Immature natural killer cell (primary cell): ENCODE results near the gene IYD. TPM values are rescaled to one million over a fixed set of nuclear protein-coding genes. Genes with fewer than 3 reads are reported as not detected.
"Not testable (repeated sequence)": the region's sequence is repeated elsewhere in the genome, so short reads cannot be mapped to it uniquely, and the experiment has no call there.

ENCODE experiments used
- DNase-seq, 3 donors: peaks; one replicate each; pipeline ENCODE4 v3.0.0; 2022; ENCODE audit warnings: mixed read lengths in 1 of 3
- H3K27ac Mint-ChIP-seq, 6 donors: one replicate each; pipeline ENCODE4 v1.8.0; 2020; ENCODE audit warnings: mixed read lengths in 6 of 6, mild to moderate bottlenecking in 5 of 6, inconsistent platforms in 4 of 6, moderate library complexity in 3 of 6
- H3K27me3 Mint-ChIP-seq, 3 donors: one replicate each; pipeline ENCODE4 v1.8.0; 2020 to 2021; ENCODE audit warnings: low read depth in 3 of 3, mild to moderate bottlenecking in 3 of 3, mixed read lengths in 3 of 3, moderate library complexity in 3 of 3, inconsistent platforms in 1 of 3
- H3K36me3 Mint-ChIP-seq, 3 donors: one replicate each; pipeline ENCODE4 v1.8.0; 2020; ENCODE audit warnings: mixed read lengths in 3 of 3, inconsistent platforms in 2 of 3, mild to moderate bottlenecking in 2 of 3
- H3K4me1 Mint-ChIP-seq, 2 donors: one replicate each; pipeline ENCODE4 v1.8.0; 2020; ENCODE audit warnings: inconsistent platforms in 2 of 2, mild to moderate bottlenecking in 2 of 2, mixed read lengths in 2 of 2, moderate library complexity in 1 of 2
- H3K4me3 Mint-ChIP-seq, 5 donors: one replicate each; pipeline ENCODE4 v1.8.0; 2020; ENCODE audit warnings: mild to moderate bottlenecking in 5 of 5, mixed read lengths in 5 of 5, inconsistent platforms in 3 of 5, moderate library complexity in 3 of 5
- H3K9me3 Mint-ChIP-seq, 6 donors: one replicate each; pipeline ENCODE4 v1.8.0; 2020; ENCODE audit warnings: mild to moderate bottlenecking in 6 of 6, mixed read lengths in 6 of 6, inconsistent platforms in 4 of 6, moderate library complexity in 3 of 6
- polyA plus RNA-seq, 3 donors: library from polyadenylated mRNA; unstranded; fragments of 300-500 nt; fragmentation: Illumina TruSeq; gene quantifications; one replicate each; pipeline ENCODE4 v1.2.3, GENCODE V29; 2021

IYD gene
- polyA plus RNA-seq, 3 donors from 2014 or later, result not detected

DNA sequence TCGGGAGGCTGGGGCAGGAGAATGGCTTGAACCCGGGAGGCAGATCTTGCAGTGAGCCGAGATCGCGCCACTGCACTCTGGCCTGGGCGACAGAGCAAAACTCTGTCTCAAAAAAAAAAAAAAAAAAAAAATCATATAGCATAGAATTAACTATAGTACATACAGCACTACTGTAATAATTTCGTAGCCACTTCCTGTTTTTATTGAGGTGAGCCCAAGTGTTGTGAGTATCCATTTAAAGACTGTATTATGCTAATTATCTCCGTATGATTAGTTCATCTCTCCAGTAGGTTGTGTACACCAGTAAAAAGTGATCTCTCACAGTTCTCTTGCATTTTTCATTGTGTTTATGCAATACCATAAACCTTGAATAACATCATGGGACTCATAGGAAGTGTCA lies 70.6 kb downstream of the IYD start:
- Mint-ChIP-seq H3K4me3 (no peak overlapping the region), H3K27ac (no peak overlapping the region), H3K36me3 (no peaks in the 10 kb centered on the region), H3K4me1 (no peaks in the 10 kb centered on the region), H3K27me3 (peaks cover 0 to 11% (median 4%) of the 10 kb centered on the region in 3 donors), H3K9me3 (peaks cover 0 to 2% (median 0%) of the 10 kb centered on the region in 6 donors)
- DNase-seq, result no peak

DNA sequence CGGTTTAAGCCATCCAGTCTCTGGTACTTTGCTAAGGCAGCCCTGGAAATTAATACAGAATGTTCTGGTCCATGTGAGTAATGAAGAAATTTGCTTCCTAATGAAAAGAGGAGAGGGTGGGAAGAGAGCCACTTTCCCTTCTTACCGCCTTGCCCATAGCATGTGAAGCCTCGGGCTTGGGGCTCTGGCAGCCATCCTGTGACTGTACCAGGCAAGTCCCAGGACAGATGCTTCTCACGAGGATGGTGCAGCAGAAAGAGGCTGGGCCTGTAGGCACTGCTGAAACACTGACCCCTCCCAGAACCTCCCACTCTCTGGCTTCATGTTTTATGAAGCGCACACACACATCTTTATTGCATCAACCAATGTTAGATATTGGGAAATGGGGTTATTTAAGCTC lies 74.8 kb downstream of the IYD start:
- H3K9me3 Mint-ChIP-seq, result peaks cover 0 to 2% (median 0%) of the 10 kb centered on the region in 6 donors
- peaks cover 1 to 9% (median 4%) of the 10 kb centered on the region in 3 donors for H3K27me3 Mint-ChIP-seq
- H3K4me3 Mint-ChIP-seq, result no peak overlapping the region
- no peak for DNase-seq
- H3K36me3 Mint-ChIP-seq, result no peaks in the 10 kb centered on the region
- H3K27ac Mint-ChIP-seq, result no peak overlapping the region
- no peaks in the 10 kb centered on the region for H3K4me1 Mint-ChIP-seq

DNA sequence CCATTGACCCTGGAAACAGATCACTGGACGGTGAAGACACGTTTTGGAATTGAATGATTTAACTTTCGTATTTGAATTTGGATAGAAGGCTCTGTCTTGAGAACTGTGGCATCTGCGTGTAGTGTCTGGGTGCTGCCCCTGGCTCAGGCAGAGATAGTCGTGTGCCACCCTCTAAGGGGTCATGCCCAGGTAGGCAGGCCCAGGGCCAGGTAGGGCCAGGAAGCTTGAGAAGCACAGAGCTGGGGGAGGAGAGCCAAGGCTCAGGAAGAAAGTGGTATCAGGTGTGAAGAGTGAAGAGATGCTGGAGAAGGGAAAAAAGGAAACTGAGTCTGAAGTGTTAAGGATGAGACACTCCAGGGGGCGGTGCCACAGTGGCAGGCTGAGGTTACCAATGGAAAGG lies 75.5 kb downstream of the IYD start:
- no peaks in the 10 kb centered on the region for H3K36me3 Mint-ChIP-seq
- DNase-seq, result no peak
- peaks cover 0 to 2% (median 0%) of the 10 kb centered on the region in 6 donors for H3K9me3 Mint-ChIP-seq
- no peaks in the 10 kb centered on the region for H3K4me1 Mint-ChIP-seq
- H3K27ac Mint-ChIP-seq, result no peak overlapping the region
- no peak overlapping the region for H3K4me3 Mint-ChIP-seq
- H3K27me3 Mint-ChIP-seq, result peaks cover 1 to 4% (median 2%) of the 10 kb centered on the region in 3 donors

DNA sequence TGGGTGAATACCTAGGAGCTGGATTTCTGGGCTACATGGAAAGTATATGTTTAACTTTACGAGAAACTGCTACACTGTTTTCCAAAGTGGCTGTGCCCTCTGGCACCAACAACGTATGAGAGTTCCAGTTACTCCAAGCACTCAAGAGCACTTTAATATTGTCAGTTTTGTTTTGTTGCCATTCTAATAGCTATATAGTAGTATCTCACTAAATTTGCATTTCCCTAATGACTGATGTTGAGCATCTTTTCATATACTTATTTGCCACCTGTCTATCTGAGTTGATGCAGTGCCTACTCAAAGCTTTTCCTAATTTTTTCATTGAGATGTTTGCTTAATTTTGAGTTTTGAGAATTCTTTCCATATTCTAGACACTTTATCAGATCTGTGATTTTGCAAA lies 76.7 kb downstream of the IYD start:
- H3K4me3 Mint-ChIP-seq, result no peak overlapping the region
- DNase-seq, result no peak
- no peaks in the 10 kb centered on the region for H3K4me1 Mint-ChIP-seq
- H3K36me3 Mint-ChIP-seq, result no peaks in the 10 kb centered on the region
- H3K27me3 Mint-ChIP-seq, result peaks cover 1 to 4% (median 2%) of the 10 kb centered on the region in 3 donors
- H3K27ac Mint-ChIP-seq, result no peak overlapping the region
- H3K9me3 Mint-ChIP-seq, result peaks cover 0 to 2% (median 0%) of the 10 kb centered on the region in 6 donors

DNA sequence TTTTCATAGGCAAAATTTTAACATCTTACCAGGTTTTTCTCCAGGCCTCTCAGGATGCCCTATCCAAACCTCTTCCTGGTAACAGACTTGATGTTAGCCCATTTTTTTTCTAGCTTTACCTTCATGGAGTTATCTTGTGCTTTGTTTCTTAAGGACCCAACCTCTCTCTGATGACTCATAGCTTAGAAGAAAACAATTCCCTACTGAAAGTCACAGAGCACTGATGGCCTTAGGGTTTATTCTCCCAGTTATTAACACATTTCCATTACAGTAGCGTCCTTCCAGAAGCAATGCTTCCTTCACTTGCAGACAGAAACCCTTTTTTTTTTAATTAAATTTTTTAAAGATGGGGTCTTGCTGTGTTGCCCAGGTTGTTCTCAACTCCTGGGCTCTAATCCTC lies 79.4 kb downstream of the IYD start:
- peaks cover 0 to 3% (median 1%) of the 10 kb centered on the region in 3 donors for H3K27me3 Mint-ChIP-seq
- H3K4me1 Mint-ChIP-seq, result no peaks in the 10 kb centered on the region
- H3K9me3 Mint-ChIP-seq, result no peaks in the 10 kb centered on the region
- no peak overlapping the region for H3K4me3 Mint-ChIP-seq
- H3K36me3 Mint-ChIP-seq, result no peaks in the 10 kb centered on the region
- DNase-seq, result no peak
- no peak overlapping the region for H3K27ac Mint-ChIP-seq

DNA sequence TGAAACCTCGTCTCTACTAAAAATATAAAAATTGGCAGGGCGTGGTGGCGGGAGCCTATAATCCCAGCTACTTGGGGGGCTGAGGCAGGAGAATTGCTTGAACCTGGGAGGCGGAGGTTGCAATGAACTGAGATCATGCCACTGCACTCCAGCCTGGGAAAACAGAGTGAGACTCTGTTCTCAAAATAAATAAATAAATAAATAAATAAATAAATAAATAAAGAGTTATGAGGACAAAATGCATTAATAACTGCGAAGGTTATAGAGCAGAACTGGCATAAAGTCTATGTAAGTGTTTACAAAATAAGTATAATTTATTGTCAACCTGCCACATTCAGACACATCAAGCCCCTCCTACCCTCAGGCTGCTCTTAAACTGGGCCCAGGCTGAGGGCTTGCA lies 80.2 kb downstream of the IYD start:
- not testable (repeated sequence) for H3K4me1 Mint-ChIP-seq, H3K36me3 Mint-ChIP-seq, H3K27ac Mint-ChIP-seq, H3K9me3 Mint-ChIP-seq, H3K27me3 Mint-ChIP-seq, H3K4me3 Mint-ChIP-seq, DNase-seq

DNA sequence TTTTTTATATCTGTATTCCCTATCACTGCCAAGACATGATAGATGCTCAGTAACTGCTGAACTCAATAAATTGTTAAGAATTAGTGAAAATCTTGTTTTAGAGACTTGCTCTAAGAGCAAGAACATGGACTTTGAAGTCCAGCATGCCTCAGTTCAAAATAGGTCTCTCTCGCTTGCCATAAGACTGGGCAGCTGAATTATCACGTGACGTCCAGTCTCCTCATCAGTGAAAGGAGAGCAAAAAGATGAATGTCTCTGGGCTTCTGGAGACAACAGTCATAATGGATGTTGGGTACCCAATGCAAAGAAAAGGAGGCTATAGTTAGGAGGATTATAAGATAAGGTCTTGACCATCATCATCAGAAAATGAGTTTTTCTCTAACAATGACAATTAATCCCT lies 82.1 kb downstream of the IYD start:
- Mint-ChIP-seq H3K4me3 (no peak overlapping the region), H3K4me1 (no peaks in the 10 kb centered on the region), H3K36me3 (no peaks in the 10 kb centered on the region), H3K27ac (no peak overlapping the region), H3K9me3 (no peaks in the 10 kb centered on the region), H3K27me3 (peaks cover 0 to 3% (median 1%) of the 10 kb centered on the region in 3 donors)
- no peak for DNase-seq

DNA sequence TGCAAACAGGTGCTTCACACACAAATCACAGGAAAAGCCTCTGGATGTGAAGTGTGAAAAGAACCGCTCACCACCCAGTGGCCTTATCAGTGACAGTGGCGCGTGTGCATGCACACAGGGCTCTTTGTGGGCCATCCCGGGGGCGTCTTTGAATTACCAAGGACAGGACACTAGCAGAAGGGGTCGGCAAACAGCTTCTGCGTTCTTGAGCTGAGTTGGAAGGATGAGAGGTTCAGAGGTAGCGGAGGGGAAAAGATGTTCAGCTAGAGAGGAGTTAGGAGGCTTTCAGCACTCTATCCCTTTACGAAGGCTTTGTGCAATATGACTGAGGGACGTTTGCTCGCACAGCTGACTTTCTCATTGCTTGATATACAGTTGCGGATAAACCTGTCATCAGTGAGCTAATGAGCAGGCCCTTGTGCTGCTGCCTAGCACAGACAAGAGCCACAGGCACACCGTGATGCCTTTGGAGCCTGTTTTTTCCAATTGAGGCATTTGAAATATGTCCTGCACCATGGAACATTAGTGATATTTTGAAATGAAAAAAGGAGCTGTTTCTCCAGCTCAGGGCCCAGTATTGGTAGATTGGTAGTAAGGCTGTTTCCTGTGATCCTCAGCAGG lies 83.1 kb downstream of the IYD start:
- Mint-ChIP-seq H3K27ac (no peak overlapping the region), H3K4me1 (no peaks in the 10 kb centered on the region), H3K36me3 (no peaks in the 10 kb centered on the region), H3K27me3 (peaks cover 0 to 3% (median 1%) of the 10 kb centered on the region in 3 donors), H3K9me3 (no peaks in the 10 kb centered on the region), H3K4me3 (no peak overlapping the region)
- no peak for DNase-seq

DNA sequence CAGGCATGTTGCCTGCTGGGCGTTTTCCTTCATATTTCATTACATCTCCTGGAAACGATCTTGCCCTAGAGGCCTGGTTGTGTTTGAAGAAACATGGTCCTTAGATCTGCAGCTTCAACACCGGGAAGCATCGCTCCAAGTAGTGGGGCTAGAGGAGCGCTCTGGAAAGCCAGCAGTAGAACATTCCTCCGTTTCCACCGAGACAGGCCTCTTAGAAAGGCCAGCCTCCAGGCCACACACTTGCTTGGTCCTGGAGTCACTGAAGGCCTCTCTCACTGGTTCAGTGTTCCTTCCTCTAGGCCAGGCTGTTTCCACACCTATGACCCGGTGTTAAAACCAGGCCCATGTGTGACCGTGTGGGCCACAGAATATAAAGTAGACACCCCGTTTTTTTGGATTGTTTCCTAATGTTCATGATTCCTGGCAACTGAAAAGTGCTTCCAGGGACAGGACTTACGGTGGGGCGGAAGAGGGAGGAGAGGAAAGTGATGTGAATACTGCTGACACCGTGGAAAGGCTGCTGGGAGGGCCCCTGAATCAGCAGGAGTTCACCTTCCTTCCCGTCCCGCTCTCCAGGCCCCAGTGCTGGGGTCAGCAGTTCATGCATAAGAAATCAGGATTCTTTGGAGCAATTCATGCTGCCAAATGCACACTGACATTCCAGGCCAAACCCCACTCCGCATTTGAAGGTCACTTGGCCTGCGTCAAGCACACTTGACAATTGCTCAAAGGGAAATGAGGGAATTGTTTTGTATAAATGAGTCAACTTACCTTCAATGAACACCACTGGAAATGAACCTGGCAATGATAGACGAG lies 83.8 kb downstream of the IYD start:
- no peak overlapping the region for H3K27ac Mint-ChIP-seq

DNA sequence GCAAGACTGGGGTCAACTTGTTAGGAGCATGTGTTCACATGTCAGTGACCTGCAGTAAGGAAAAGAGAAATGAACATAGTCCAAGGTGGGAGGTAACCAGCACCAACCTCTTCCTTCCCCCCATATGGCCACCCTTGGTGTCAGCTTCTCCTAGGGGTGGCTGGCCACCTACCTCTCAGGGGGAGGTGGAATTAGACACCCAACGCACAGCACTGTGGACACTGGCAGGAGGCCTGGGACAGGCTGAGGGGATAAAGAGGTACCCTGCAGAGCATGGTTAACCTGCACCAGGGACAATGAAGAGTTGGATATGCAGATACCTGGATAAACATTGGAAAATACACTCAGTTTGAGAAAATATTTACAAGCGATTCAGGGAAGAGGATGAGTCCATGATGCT lies 84.5 kb downstream of the IYD start:
- Mint-ChIP-seq H3K36me3 (no peaks in the 10 kb centered on the region), H3K4me1 (no peaks in the 10 kb centered on the region), H3K27ac (no peak overlapping the region), H3K9me3 (no peaks in the 10 kb centered on the region), H3K4me3 (no peak overlapping the region), H3K27me3 (peaks cover 0 to 3% (median 3%) of the 10 kb centered on the region in 3 donors)
- no peak for DNase-seq

More for the DNA sequence above, 83.8 kb downstream of the IYD start:
- Mint-ChIP-seq H3K4me3 (no peak overlapping the region), H3K27me3 (peaks cover 0 to 3% (median 3%) of the 10 kb centered on the region in 3 donors), H3K9me3 (no peaks in the 10 kb centered on the region), H3K36me3 (no peaks in the 10 kb centered on the region), H3K4me1 (no peaks in the 10 kb centered on the region)
- DNase-seq, result no peak

Other genes with a start within 250 kb of the IYD start
- gene PPP1R14C, start 226.0 kb upstream of the IYD start, polyA plus RNA-seq, result under 1 TPM in 1 of 3 donors, not detected in 2; 0.38 TPM
- gene PLEKHG1, start 230.9 kb downstream of the IYD start, polyA plus RNA-seq, result under 1 TPM in 2 of 3 donors, not detected in 1; 0.04 to 0.29 TPM